ENCODE data around the gene SIGLEC11. TPM values are rescaled to one million over a fixed set of nuclear protein-coding genes. Genes with fewer than 3 reads are reported as not detected.
"Not testable (repeated sequence)": the region's sequence is repeated elsewhere in the genome, so short reads cannot be mapped to it uniquely, and the experiment has no call there.

The SIGLEC11 gene
- total RNA-seq, 1 experiment from 2014 or later, result not detected

GRCh38 chr19:49926515-49926914 is 34.5 kb downstream of the SIGLEC11 start:
- no peak for DNase-seq (ENCODE audit: low read depth)

GRCh38 chr19:49925486-49925885 is 35.5 kb downstream of the SIGLEC11 start:
- no peak for DNase-seq (ENCODE audit: low read depth)

GRCh38 chr19:49924881-49925210 is 36.1 kb downstream of the SIGLEC11 start:
- not testable (repeated sequence) for DNase-seq (ENCODE audit: low read depth)

GRCh38 chr19:49924004-49924880 is 36.7 kb downstream of the SIGLEC11 start:
- DNase-seq (ENCODE audit: low read depth), result no peak

- no peak for DNase-seq (ENCODE audit: low read depth)
These were observed 37.6 kb downstream of the SIGLEC11 start for GRCh38 chr19:49923055-49924003.

- DNase-seq (ENCODE audit: low read depth), result peak; percentile 55
These were observed 38.8 kb downstream of the SIGLEC11 start for GRCh38 chr19:49921871-49922795.

- DNase-seq (ENCODE audit: low read depth), result no peak
These were observed 40.2 kb downstream of the SIGLEC11 start for GRCh38 chr19:49920624-49921363.

- DNase-seq (ENCODE audit: low read depth), result no peak
These were observed 42.9 kb downstream of the SIGLEC11 start for GRCh38 chr19:49918089-49918488.

GRCh38 chr19:49916839-49917733 is 43.9 kb downstream of the SIGLEC11 start:
- no peak for DNase-seq (ENCODE audit: low read depth)

- no peak for DNase-seq (ENCODE audit: low read depth)
These were observed 45.7 kb downstream of the SIGLEC11 start for GRCh38 chr19:49915271-49915670.

- DNase-seq (ENCODE audit: low read depth), result no peak
These were observed 47.3 kb downstream of the SIGLEC11 start for GRCh38 chr19:49913720-49914119.

GRCh38 chr19:49912965-49913685 is 47.8 kb downstream of the SIGLEC11 start:
- no peak for DNase-seq (ENCODE audit: low read depth)

- DNase-seq (ENCODE audit: low read depth), result no peak
These were observed 49.4 kb downstream of the SIGLEC11 start for GRCh38 chr19:49911381-49912145.

- DNase-seq (ENCODE audit: low read depth), result no peak
These were observed 50.8 kb downstream of the SIGLEC11 start for GRCh38 chr19:49910179-49910578.

GRCh38 chr19:49908480-49909420 is 52.2 kb downstream of the SIGLEC11 start:
- DNase-seq (ENCODE audit: low read depth), result no peak

- DNase-seq (ENCODE audit: low read depth), result no peak
These were observed 53.1 kb downstream of the SIGLEC11 start for GRCh38 chr19:49907745-49908446.

Measured in RPMI7951 (cell line).